ENCODE results near the gene NIT2.
A peak's percentile ranks its signal among the peaks of the same experiment; 100 is the strongest.

The NIT2 gene, protein sequence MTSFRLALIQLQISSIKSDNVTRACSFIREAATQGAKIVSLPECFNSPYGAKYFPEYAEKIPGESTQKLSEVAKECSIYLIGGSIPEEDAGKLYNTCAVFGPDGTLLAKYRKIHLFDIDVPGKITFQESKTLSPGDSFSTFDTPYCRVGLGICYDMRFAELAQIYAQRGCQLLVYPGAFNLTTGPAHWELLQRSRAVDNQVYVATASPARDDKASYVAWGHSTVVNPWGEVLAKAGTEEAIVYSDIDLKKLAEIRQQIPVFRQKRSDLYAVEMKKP

DNA sequence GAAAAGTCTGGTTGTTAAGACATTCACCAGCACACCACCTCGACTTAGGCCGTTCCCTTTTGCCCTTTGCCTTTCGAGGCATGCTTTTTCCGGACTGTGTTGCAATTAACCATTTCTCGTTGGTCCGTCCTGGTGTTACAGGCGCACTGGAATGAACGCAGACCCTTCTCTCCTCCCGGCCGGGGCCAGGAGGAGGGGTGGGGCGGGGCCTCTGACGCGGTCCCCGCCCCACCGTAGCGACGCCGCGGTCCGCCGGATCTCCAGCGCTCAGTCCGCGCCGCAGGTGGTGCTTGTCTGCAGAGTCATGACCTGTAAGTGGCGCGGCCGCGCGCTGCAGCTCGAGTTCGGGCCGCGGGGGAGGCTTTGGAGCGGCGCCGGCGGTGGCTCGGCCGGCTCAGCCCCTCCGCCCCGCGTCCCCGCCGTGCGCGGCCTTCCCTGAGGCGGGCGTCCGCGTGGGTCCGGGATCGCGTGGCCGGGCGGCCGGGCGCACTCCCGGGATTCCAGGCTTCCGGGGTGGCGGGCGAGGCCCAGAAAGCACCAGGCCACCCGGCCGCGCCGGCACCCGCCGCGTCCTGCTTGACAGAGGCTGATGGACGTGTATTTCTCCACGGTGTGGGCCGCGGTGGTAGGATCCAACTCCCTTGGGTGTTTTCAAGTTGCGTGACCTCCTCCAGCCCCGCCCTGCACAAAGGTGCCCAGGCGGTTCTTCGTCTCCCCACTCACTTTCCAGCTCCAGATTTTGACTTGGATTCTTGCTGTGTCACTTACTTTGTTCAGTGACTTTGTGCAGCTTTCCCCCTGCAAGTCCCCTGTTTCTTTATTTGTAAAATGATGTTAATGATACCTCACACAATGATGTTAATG, at the start of gene NIT2:
Gene NIT2 (plus strand): TSS at position 270 of the 864 bp plus-strand sequence. CDS start 35 bp downstream, at position 305.
- peak; percentile 37 for DNase-seq (ENCODE audit: extremely low read depth, low read depth)
- TF ChIP-seq CTCF (IDR thresholded peaks at IDR 0.05; ENCODE audit: low read depth, low read length) = no peak

DNA sequence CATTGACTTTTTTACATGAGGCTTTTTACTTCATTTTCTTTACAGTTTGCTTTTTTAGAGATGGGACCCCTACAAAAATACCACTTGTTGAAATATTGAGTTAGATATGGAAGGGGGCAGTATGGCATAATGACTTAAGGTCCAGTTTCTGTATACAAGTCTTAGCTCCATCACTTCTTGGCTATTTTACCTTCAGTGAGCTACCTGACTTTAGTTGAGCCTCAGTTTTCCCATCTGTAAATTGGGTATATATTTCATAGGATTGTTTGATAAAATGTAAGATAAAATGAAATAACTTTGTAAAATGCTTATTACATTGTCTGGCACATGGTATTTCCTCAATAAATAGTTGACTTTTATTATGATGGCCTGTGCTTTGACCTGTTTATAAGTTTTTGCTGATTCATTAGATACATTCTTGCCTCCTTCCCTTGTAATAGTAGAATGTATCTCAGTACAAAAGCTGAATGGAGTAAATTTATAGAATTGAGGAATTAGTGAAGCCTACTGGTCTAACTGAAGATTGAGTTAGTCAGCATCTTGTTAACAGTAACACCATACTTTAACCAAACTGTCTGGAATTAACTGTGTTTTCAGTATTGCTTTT, 46.2 kb upstream of the NIT2 start:
- DNase-seq (ENCODE audit: extremely low read depth, low read depth) = no peak
- no peak for TF ChIP-seq CTCF (IDR thresholded peaks at IDR 0.05; ENCODE audit: low read depth, low read length)

DNA sequence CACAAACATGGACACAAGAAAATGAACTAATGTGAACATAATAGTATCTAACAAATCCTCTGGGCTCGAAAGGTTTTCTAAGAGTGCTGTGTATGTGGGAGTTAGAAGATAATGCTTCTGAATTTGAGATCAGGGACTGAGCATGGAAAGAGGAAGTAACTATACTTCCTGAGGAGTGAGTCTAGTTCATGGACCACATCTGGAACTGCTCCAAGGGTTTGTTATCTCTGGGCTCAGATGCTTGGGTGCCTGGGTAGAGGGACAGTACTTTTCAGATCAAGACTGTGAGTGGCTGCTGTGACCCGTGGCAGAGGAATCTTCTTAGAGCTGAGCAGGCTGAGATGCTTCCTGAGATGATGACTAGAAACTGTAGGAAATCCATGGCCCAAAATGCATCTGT, 45.2 kb upstream of the NIT2 start:
- no peak for DNase-seq (ENCODE audit: extremely low read depth, low read depth)
- no peak for TF ChIP-seq CTCF (IDR thresholded peaks at IDR 0.05; ENCODE audit: low read depth, low read length)

DNA sequence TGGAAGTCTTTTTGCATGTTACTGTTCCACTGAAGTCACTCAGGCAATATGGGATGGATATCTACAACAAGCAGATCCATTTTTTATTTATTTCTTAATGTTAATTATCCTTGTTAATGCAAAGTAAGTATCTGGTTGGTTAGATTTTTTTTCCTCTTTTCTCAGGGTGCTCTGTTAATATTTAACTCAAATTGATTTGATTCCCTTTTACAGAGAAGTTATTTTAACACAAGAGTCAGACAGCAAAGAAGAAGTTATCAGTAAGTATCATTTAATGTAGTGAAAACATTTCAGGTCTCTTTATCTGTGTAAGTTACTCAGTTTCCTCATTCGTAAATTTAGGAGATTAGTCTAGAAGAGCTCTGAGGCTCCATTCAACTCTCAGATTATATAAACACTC, 39.5 kb upstream of the NIT2 start:
- TF ChIP-seq CTCF (IDR thresholded peaks at IDR 0.05; ENCODE audit: low read depth, low read length) = no peak
- DNase-seq (ENCODE audit: extremely low read depth, low read depth) = no peak

DNA sequence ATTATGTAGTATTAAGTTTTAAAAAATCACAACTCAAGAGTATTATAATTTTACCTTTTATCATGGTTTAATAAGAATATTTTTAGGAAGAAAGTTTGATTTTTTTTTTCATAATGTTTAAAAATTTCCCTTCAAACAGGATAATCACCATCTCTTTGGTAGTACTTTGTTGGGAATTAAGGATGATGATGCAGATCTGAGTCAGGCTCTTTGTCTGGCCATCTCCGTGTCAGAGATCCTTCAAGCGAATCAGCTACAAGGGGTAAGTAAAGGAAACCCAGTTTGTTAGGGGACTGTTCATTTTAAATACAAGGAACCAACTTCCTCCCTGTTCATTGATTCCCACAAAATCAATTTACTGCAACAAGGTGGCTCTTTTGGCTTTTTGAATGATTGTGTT, 36.8 kb upstream of the NIT2 start:
- no peak for DNase-seq (ENCODE audit: extremely low read depth, low read depth)
- no peak for TF ChIP-seq CTCF (IDR thresholded peaks at IDR 0.05; ENCODE audit: low read depth, low read length)

DNA sequence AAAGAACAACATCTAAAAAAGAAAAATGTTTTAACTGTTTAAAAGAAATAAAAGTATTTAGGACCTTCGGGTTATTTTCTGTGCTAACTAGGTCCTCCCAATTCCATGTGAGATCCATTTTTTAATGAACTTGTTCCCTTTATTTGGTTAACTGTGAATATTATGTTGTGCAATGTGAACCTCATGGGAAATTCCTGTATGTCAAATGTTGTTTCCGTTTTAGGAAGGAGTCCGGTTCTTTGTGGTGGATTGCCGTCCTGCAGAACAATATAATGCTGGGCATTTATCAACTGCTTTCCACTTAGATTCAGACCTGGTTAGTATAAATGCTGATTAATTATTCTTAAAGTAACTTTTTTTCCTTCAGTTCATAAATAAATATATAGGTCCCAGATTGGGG, 35.5 kb upstream of the NIT2 start:
- TF ChIP-seq CTCF (IDR thresholded peaks at IDR 0.05; ENCODE audit: low read depth, low read length) = no peak
- no peak for DNase-seq (ENCODE audit: extremely low read depth, low read depth)

DNA sequence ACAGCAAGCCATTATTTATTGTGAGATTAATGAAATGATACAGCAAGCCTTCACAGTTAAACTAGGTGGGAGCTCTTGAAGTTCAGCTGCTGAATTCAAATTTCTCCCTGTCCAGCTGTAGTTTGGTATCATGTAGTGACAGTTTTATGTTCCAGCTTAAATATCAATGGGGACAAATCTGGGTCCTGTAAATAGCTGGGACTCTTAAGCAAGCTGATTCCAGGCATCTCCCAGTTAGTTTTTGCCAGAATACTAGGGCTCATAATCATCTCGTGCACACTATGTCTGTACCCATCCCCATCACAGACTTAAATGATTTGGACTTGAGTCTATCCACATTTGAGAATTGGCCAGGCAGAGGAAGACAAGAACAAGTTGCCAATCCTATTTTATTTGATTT, 27.9 kb upstream of the NIT2 start:
- DNase-seq (ENCODE audit: extremely low read depth, low read depth) = no peak
- TF ChIP-seq CTCF (IDR thresholded peaks at IDR 0.05; ENCODE audit: low read depth, low read length) = no peak

Data from AG09319 (cell line).